ENCODE measurements around the gene ENOX1.

Gene ENOX1

DNA sequence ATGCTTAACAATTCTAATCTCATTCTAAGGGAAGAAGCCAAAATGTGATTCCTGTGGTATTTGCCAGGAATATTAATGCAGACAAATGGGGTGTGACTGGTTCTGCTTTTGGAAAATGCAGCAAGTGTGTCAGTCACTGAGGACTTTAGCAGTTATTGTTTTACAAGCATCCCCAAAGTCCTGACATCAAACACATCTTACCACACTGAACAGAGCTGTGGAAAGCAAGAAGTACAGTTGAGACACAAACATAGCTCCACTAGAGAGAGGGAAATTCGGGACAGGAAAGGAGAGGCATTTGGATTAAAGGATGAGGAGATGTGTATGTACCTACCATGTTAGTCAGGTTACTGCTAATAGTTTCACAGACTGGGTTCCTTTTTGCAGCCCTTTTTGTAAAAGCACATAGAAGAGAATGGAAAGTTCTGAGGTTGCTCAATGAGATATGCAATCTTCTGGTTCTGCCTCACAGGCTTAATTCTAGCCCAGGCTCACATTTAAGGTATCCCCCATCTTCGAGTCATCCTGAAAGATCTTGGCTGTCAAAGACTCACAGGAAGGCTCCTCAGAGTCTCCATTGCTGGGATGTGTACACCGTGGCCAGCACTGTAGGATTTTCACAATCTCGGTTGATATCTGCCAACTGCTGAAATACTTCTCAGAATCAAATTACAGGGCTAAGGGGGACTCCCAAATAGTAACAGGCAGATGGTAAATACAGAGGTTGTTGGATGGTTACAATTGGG is 446.8 kb downstream of the ENOX1 start:
- TF ChIP-seq, protein P1, sequence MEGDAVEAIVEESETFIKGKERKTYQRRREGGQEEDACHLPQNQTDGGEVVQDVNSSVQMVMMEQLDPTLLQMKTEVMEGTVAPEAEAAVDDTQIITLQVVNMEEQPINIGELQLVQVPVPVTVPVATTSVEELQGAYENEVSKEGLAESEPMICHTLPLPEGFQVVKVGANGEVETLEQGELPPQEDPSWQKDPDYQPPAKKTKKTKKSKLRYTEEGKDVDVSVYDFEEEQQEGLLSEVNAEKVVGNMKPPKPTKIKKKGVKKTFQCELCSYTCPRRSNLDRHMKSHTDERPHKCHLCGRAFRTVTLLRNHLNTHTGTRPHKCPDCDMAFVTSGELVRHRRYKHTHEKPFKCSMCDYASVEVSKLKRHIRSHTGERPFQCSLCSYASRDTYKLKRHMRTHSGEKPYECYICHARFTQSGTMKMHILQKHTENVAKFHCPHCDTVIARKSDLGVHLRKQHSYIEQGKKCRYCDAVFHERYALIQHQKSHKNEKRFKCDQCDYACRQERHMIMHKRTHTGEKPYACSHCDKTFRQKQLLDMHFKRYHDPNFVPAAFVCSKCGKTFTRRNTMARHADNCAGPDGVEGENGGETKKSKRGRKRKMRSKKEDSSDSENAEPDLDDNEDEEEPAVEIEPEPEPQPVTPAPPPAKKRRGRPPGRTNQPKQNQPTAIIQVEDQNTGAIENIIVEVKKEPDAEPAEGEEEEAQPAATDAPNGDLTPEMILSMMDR (IDR thresholded peaks at IDR 0.05; ENCODE audit: low read length), result no peak
- TF ChIP-seq EZH2 (IDR thresholded peaks at IDR 0.05; ENCODE audit: borderline replicate concordance, low read length), result no peak
- no peaks in the 10 kb centered on the region for H3K27me3 ChIP-seq (ENCODE audit: insufficient read depth, low read length)
- H4K20me1 ChIP-seq (ENCODE audit: insufficient read depth, low read length), result no peaks in the 10 kb centered on the region
- H3K9me2 ChIP-seq (ENCODE audit: low read depth, low read length), result no peaks in the 10 kb centered on the region
- H3K27ac ChIP-seq (ENCODE audit: low read depth, low read length, poor library complexity, severe bottlenecking), result no peak overlapping the region
- no peaks in the 10 kb centered on the region for H3K79me2 ChIP-seq (ENCODE audit: insufficient read depth, low read length)
- no peaks in the 10 kb centered on the region for H3K9me3 ChIP-seq (ENCODE audit: low read length)
- no peaks in the 10 kb centered on the region for H3K4me1 ChIP-seq (ENCODE audit: insufficient read depth, low read length, severe bottlenecking)
- no peaks in the 10 kb centered on the region for H3K36me3 ChIP-seq (ENCODE audit: insufficient read depth, low read length)
- H3K4me2 ChIP-seq (ENCODE audit: low read length), result no peak overlapping the region
- no peaks in the 10 kb centered on the region for H3F3A ChIP-seq (ENCODE audit: insufficient read depth, low read length)
- no peak overlapping the region for H3K4me3 ChIP-seq (ENCODE audit: low read depth, low read length, poor library complexity, severe bottlenecking)
- H3K9ac ChIP-seq (ENCODE audit: low read length), result no peak overlapping the region
- no peak overlapping the region for H2AFZ ChIP-seq (ENCODE audit: low read length)

DNA sequence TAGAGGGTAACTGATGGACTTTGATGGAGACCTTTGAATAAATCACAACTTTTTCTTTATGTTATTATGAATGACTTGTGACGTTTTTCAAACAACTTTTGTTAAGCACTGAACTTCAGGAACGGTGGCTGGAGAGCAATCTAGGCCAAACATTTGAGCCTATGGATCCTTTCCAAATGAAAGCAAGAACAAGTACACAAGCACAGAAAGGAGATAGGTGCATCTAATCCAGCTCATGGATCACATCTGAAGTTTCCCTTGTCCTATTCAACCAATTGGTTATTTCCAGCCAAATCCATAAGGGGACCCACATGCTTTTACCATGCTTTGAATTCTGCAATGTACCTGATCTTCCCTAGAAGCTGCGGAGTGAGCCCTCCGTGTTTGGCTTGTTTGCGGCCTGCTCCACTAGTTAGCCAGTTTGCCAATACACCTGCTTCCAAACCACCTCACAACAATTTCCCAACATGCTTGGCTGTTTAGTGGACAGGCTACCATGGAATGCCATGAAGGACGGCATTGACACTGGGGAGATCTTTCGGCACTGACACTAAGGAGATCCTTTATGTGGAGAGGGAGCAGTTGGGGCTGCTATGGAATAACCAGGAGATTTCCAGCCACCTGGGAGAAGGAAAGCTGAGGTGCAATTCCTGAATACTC is 447.5 kb downstream of the ENOX1 start:
- no peak overlapping the region for H3K9ac ChIP-seq (ENCODE audit: low read length)
- H3K9me2 ChIP-seq (ENCODE audit: low read depth, low read length), result no peaks in the 10 kb centered on the region
- H3K36me3 ChIP-seq (ENCODE audit: insufficient read depth, low read length), result no peaks in the 10 kb centered on the region
- H3K79me2 ChIP-seq (ENCODE audit: insufficient read depth, low read length), result no peaks in the 10 kb centered on the region
- H3K9me3 ChIP-seq (ENCODE audit: low read length), result no peaks in the 10 kb centered on the region
- H3F3A ChIP-seq (ENCODE audit: insufficient read depth, low read length), result no peaks in the 10 kb centered on the region
- H2AFZ ChIP-seq (ENCODE audit: low read length), result no peak overlapping the region
- no peaks in the 10 kb centered on the region for H3K4me1 ChIP-seq (ENCODE audit: insufficient read depth, low read length, severe bottlenecking)
- H3K4me3 ChIP-seq (ENCODE audit: low read depth, low read length, poor library complexity, severe bottlenecking), result no peak overlapping the region
- no peak overlapping the region for H3K4me2 ChIP-seq (ENCODE audit: low read length)
- no peaks in the 10 kb centered on the region for H4K20me1 ChIP-seq (ENCODE audit: insufficient read depth, low read length)
- H3K27ac ChIP-seq (ENCODE audit: low read depth, low read length, poor library complexity, severe bottlenecking), result no peak overlapping the region
- TF ChIP-seq, protein P1 (IDR thresholded peaks at IDR 0.05; ENCODE audit: low read length), result no peak
- no peak for TF ChIP-seq EZH2 (IDR thresholded peaks at IDR 0.05; ENCODE audit: borderline replicate concordance, low read length)
- no peaks in the 10 kb centered on the region for H3K27me3 ChIP-seq (ENCODE audit: insufficient read depth, low read length)

GRCh38 chr13:43335764-43336163 is 451.0 kb downstream of the ENOX1 start:
- Histone ChIP-seq H3K27me3 (ENCODE audit: insufficient read depth, low read length) (no peaks in the 10 kb centered on the region), H3K27ac (ENCODE audit: low read depth, low read length, poor library complexity, severe bottlenecking) (no peak overlapping the region), H3K9me3 (ENCODE audit: low read length) (no peaks in the 10 kb centered on the region), H3K4me3 (ENCODE audit: low read depth, low read length, poor library complexity, severe bottlenecking) (no peak overlapping the region), H3K36me3 (ENCODE audit: insufficient read depth, low read length) (no peaks in the 10 kb centered on the region), H3K4me1 (ENCODE audit: insufficient read depth, low read length, severe bottlenecking) (no peaks in the 10 kb centered on the region), H3K9me2 (ENCODE audit: low read depth, low read length) (no peaks in the 10 kb centered on the region), H3K4me2 (ENCODE audit: low read length) (no peak overlapping the region), H3K9ac (ENCODE audit: low read length) (no peak overlapping the region), H4K20me1 (ENCODE audit: insufficient read depth, low read length) (no peaks in the 10 kb centered on the region), H3F3A (ENCODE audit: insufficient read depth, low read length) (no peaks in the 10 kb centered on the region), H2AFZ (ENCODE audit: low read length) (no peak overlapping the region), H3K79me2 (ENCODE audit: insufficient read depth, low read length) (no peaks in the 10 kb centered on the region)
- TF ChIP-seq, protein P1 (IDR thresholded peaks at IDR 0.05; ENCODE audit: low read length), result no peak
- TF ChIP-seq EZH2 (IDR thresholded peaks at IDR 0.05; ENCODE audit: borderline replicate concordance, low read length), result no peak

Data from OCI-LY1 (cell line).